HepG2 (cell line): ENCODE data around the gene RAB11FIP5. TPM values are rescaled to one million over a fixed set of nuclear protein-coding genes. Genes with fewer than 3 reads are reported as not detected.

ENCODE experiments used
- CBX5 ChIP-seq: sonication (generic); formaldehyde crosslinking; IDR thresholded peaks from 2 replicates; pipeline ENCODE4 v1.4.0; 2020; ENCODE audit warnings: missing genetic modification reagents, borderline replicate concordance
- CERS6 ChIP-seq: sonication (generic); formaldehyde crosslinking; IDR thresholded peaks from 2 replicates; pipeline ENCODE4 v1.5.0; 2020; ENCODE audit warnings: missing genetic modification reagents
- CSRNP1 ChIP-seq: sonication (generic); formaldehyde crosslinking; IDR thresholded peaks from 2 replicates; pipeline ENCODE4 v1.8.1; 2023; ENCODE audit warnings: mild to moderate bottlenecking, missing genetic modification reagents
- GLI4 ChIP-seq: sonication (generic); formaldehyde crosslinking; IDR thresholded peaks from 2 replicates; pipeline ENCODE4 v1.5.1; 2020; ENCODE audit warnings: missing genetic modification reagents, mild to moderate bottlenecking, moderate library complexity, borderline replicate concordance
- HNRNPLL ChIP-seq: fragments of 200-400 bp; formaldehyde crosslinking; IDR thresholded peaks from 2 replicates; pipeline ENCODE4 v1.6.1; 2017; ENCODE audit warnings: mild to moderate bottlenecking, low read depth, low read length; ENCODE audit not compliant: poor library complexity, severe bottlenecking
- ZNF232 ChIP-seq: sonication (generic); formaldehyde crosslinking; IDR thresholded peaks from 2 replicates; pipeline ENCODE4 v1.4.0; 2020; ENCODE audit warnings: missing genetic modification reagents, borderline replicate concordance
- ZNF331 ChIP-seq: sonication (generic); formaldehyde crosslinking; IDR thresholded peaks from 2 replicates; pipeline ENCODE4 v1.4.0; 2020; ENCODE audit warnings: missing genetic modification reagents
- ZNF44 ChIP-seq: sonication (generic); formaldehyde crosslinking; IDR thresholded peaks from 2 replicates; pipeline ENCODE4 v1.5.1; 2020; ENCODE audit warnings: mild to moderate bottlenecking, missing genetic modification reagents
- ZNF569 ChIP-seq: sonication (generic); formaldehyde crosslinking; IDR thresholded peaks from 2 replicates; pipeline ENCODE4 v1.5.0; 2020; ENCODE audit warnings: mild to moderate bottlenecking, missing genetic modification reagents, moderate library complexity, borderline replicate concordance
- ZNF598 ChIP-seq: sonication (generic); formaldehyde crosslinking; IDR thresholded peaks from 2 replicates; pipeline ENCODE4 v1.5.1; 2020; ENCODE audit warnings: mild to moderate bottlenecking, missing genetic modification reagents, borderline replicate concordance
- ZNF614 ChIP-seq: IDR thresholded peaks from 2 replicates; pipeline ENCODE4 v1.6.1; 2018; ENCODE audit warnings: missing biosample characterization, missing genetic modification reagents, inconsistent platforms, borderline replicate concordance
- ZNF724P ChIP-seq: sonication (generic); formaldehyde crosslinking; IDR thresholded peaks from 2 replicates; pipeline ENCODE4 v1.8.0; 2022; ENCODE audit warnings: missing genetic modification reagents, borderline replicate concordance
- polyA plus RNA-seq, 8 experiments: library from polyadenylated mRNA; depleted of rRNA in 3 of 8; stranded (reverse) in 7 of 8; unstranded in 1 of 8; fragments of >200 nt; fragmentation: Illumina TruSeq in 4 of 8; extraction: Trizol in 4 of 8; gene quantifications; 2 replicates each; pipeline versions ENCODE4 v1.2.1 to v1.2.3, GENCODE V29; 2011 to 2016; ENCODE audit warnings: low read depth in 4 of 8, missing spikeins in 1 of 8, mixed read lengths in 1 of 8; ENCODE audit not compliant: insufficient read depth in 1 of 8
- total RNA-seq, 5 experiments: library from RNA; depleted of rRNA; stranded (reverse); fragments of >200 nt; fragmentation: Illumina TruSeq; extraction: Trizol; gene quantifications; 2 replicates each; pipeline ENCODE4 v1.2.3, GENCODE V29; 2016; ENCODE audit warnings: low read depth in 1 of 5

RAB11FIP5 gene
- total and polyA plus RNA-seq, 2 of the 13 experiments (the other 11 are each of a cell fraction or from before 2014, with no cell fraction given): 9.4 to 22.9 TPM

DNA sequence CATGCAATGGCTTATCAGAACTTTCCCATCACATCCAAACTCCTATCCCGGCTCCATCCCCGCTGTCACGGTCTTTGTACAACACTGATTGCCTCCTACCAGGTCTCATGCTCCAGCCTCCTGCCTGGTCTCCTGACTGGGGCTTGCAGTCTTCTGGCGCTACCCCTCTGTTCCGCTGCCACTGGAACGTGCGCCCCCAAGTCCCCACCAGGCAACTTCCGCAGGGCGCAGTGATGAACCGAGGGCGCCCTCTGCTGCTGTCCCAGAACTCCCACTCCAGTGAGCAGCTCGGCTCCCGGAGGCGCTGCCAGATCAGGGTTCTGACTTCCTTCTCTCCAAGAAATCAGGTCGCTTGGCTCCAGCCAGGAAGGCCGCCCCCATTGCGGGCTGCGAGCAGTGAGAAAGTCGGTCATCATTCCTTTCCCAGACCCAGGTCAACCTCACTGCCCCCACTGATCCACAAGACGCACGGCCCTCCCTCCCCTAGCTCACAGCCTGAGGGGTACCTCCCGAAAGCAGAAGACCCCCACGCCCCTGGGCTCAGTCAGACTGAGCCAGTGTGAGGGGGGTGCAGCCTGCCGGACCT, 43.9 kb upstream of the RAB11FIP5 start (continued):
- TF ChIP-seq CBX5 (no peak), CERS6 (CRISPR knock-in tag) (no peak), ZNF331 (CRISPR knock-in tag) (no peak), ZNF614 (CRISPR knock-in tag) (0 out of 2 replicates have a peak, but pooled peaks have one; percentile 57), ZNF44 (CRISPR knock-in tag) (0 out of 2 replicates have a peak, but pooled peaks have one; percentile 36), ZNF569 (CRISPR knock-in tag) (no peak), CSRNP1 (CRISPR knock-in tag) (no peak), GLI4 (CRISPR knock-in tag) (0 out of 2 replicates have a peak, but pooled peaks have one; percentile 52), ZNF724P (CRISPR knock-in tag) (peak; percentile 77; the same call in 1 of the 2 replicates), ZNF232 (CRISPR knock-in tag) (no peak), ZNF598 (CRISPR knock-in tag) (peak; percentile 96; the same call in 1 of the 2 replicates), HNRNPLL (peak; percentile 54)
- TF ChIP-seq, all 625 proteins: peak for 120
